Measurements from ENCODE around the gene SCYL3.

DNA sequence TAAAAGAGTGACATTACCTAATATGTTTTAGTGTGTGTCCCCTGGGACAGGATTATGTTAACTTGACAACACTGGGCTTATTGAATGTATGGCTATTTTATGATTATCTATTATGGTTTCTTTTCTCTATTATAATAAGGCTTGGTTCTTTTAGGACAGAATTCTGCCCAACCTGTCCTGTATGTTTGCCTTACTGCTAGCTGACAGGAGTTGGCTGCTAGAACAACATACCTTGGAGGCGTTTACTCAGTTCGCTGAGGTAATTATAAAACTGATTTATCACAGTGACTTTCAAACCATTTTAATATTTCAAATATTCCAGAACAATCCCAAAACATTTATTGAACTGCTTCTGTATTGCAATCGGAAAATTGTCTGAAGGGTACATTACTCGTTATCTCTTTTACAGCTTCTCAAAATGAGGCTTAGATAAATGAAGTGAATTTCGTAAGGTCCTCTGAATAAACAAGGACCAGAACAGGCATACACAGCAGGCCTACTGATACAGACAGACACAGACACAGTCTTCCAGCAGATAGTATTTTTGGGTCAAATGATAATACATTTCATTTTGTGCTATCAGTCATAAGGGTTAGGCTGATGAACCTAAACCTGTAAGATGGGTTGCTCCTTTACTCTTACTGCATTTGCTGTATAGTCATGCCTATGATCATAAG, 44.2 kb downstream of the SCYL3 start:
- TF ChIP-seq, protein P1, sequence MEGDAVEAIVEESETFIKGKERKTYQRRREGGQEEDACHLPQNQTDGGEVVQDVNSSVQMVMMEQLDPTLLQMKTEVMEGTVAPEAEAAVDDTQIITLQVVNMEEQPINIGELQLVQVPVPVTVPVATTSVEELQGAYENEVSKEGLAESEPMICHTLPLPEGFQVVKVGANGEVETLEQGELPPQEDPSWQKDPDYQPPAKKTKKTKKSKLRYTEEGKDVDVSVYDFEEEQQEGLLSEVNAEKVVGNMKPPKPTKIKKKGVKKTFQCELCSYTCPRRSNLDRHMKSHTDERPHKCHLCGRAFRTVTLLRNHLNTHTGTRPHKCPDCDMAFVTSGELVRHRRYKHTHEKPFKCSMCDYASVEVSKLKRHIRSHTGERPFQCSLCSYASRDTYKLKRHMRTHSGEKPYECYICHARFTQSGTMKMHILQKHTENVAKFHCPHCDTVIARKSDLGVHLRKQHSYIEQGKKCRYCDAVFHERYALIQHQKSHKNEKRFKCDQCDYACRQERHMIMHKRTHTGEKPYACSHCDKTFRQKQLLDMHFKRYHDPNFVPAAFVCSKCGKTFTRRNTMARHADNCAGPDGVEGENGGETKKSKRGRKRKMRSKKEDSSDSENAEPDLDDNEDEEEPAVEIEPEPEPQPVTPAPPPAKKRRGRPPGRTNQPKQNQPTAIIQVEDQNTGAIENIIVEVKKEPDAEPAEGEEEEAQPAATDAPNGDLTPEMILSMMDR (IDR thresholded peaks at IDR 0.05) = no peak
- TF ChIP-seq POLR2A (IDR thresholded peaks at IDR 0.05) = no peak
